Esophagus squamous epithelium (tissue), 4 donors: Measurements from ENCODE around the gene FNBP1.

Source experiments
- POLR2A ChIP-seq, 4 donors: fragments of 450-650 bp; IDR thresholded peaks; one replicate each; pipeline ENCODE4 v1.6.1; 2017; ENCODE audit warnings: antibody characterized with exemption in 4 of 4, mild to moderate bottlenecking in 4 of 4, moderate library complexity in 3 of 4
- TF ChIP-seq, protein P1 (sequence below), 6 experiments: fragments of 450-650 bp in 4 of 6; fragments of 200-600 bp in 2 of 6; sonication (generic) in 2 of 6; IDR thresholded peaks; one replicate each; pipeline ENCODE4 v1.5.1; 2016 to 2019; ENCODE audit warnings: antibody characterized with exemption in 6 of 6, mild to moderate bottlenecking in 4 of 6, moderate library complexity in 4 of 6

DNA sequence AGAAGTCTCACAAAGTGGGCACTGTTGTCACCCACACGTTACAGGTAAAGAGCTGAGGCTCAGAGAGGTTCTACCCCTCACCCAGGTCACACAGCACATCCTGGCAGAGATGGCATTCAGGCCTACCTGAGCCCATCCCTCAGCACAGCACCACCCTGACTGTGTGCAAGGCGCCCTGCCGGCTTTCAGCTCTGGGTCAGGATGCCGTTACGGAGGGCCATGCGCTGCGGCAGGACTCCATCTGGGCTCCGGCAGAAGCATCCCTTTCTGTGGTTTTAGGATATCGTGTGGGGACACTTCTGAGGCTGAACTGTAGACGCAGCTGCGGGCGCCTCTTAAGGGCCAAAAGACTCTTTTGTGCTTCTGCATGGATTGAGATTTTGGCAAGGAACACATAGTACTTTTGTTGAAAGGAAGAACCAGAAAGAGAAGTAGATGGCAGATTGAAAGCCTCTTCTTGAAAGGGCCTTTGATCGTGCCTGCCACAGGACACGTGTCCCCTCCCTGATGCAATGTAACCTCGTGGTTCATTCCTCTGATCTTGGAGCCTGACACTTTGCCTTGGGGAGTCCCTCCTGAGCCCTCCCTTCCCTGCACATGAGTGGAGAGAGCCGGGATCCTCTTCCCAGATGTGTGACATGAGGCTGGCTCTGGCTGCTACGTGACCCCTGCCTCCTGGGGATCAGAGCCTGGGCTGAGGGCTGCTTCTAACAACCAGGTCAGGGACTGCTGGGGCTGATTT lies 176.4 kb downstream of the FNBP1 start:
- TF ChIP-seq, protein P1, sequence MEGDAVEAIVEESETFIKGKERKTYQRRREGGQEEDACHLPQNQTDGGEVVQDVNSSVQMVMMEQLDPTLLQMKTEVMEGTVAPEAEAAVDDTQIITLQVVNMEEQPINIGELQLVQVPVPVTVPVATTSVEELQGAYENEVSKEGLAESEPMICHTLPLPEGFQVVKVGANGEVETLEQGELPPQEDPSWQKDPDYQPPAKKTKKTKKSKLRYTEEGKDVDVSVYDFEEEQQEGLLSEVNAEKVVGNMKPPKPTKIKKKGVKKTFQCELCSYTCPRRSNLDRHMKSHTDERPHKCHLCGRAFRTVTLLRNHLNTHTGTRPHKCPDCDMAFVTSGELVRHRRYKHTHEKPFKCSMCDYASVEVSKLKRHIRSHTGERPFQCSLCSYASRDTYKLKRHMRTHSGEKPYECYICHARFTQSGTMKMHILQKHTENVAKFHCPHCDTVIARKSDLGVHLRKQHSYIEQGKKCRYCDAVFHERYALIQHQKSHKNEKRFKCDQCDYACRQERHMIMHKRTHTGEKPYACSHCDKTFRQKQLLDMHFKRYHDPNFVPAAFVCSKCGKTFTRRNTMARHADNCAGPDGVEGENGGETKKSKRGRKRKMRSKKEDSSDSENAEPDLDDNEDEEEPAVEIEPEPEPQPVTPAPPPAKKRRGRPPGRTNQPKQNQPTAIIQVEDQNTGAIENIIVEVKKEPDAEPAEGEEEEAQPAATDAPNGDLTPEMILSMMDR (IDR thresholded peaks at IDR 0.05) = no peak
- no peak for TF ChIP-seq POLR2A (IDR thresholded peaks at IDR 0.05)
